H1 (cell line): ENCODE data around the gene GRK6. TPM values are rescaled to one million over a fixed set of nuclear protein-coding genes. Genes with fewer than 3 reads are reported as not detected.

Source experiments
- CTCF ChIA-PET: fragments of 300-600 bp; sonication (Branson Sonifier 250); formaldehyde crosslinking; loops from one replicate; lab custom pipeline; 2021; ENCODE audit not compliant: partially characterized antibody; lab: Charles Lee
- POLR2A ChIA-PET: fragments of 300-600 bp; sonication (Branson Sonifier 250); formaldehyde crosslinking; loops from one replicate; lab custom pipeline; 2021; ENCODE audit warnings: inconsistent platforms; ENCODE audit not compliant: partially characterized antibody; lab: Charles Lee
- DNase-seq, 2 experiments: peaks; one replicate each; pipeline versions ENCODE4 v3.0.0 to v3.0.0-alpha.2; 2010 to 2022; ENCODE audit warnings: low spot score in 2 of 2, low read depth in 1 of 2, mixed read lengths in 1 of 2
- FAIRE-seq: peaks from 2 replicates; lab custom pipeline; 2011; peaks lifted over from hg19 to GRCh38; lab: Jason Lieb, UNC
- H2AFZ ChIP-seq: 2 replicates; pipeline ENCODE4 v1.8.1; 2012; ENCODE audit warnings: low read length, inconsistent platforms
- H2AK5ac ChIP-seq: 2 replicates; pipeline ENCODE4 v1.6.1; 2013; ENCODE audit warnings: low read depth, low read length
- H2BK120ac ChIP-seq: replicated peaks from 2 replicates; pipeline ENCODE3; 2013; ENCODE audit warnings: low read depth, low read length, inconsistent platforms
- H2BK12ac ChIP-seq: 2 replicates; pipeline ENCODE4 v1.6.1; 2013; ENCODE audit warnings: low read depth, low read length
- H2BK15ac ChIP-seq: 2 replicates; pipeline ENCODE4 v1.6.1; 2013; ENCODE audit warnings: low read length
- H2BK20ac ChIP-seq: 2 replicates; pipeline ENCODE4 v1.6.1; 2013; ENCODE audit warnings: low read length
- H2BK5ac ChIP-seq: 2 replicates; pipeline ENCODE4 v1.6.1; 2013; ENCODE audit warnings: low read depth, low read length
- H3K14ac ChIP-seq: 2 replicates; pipeline ENCODE4 v1.6.1; 2013; ENCODE audit warnings: inconsistent platforms; ENCODE audit not compliant: insufficient read length
- H3K18ac ChIP-seq: 2 replicates; pipeline ENCODE4 v1.6.1; 2013; ENCODE audit warnings: low read length; ENCODE audit errors: extremely low read depth
- H3K23ac ChIP-seq: 2 replicates; pipeline ENCODE4 v1.6.1; 2013; ENCODE audit warnings: inconsistent platforms; ENCODE audit not compliant: insufficient read length
- H3K23me2 ChIP-seq: 2 replicates; pipeline ENCODE4 v1.6.1; 2013; ENCODE audit warnings: low read depth, low read length
- H3K27ac ChIP-seq: 2 replicates; pipeline ENCODE4 v1.6.1; 2011; ENCODE audit warnings: low read depth, low read length, inconsistent platforms
- H3K27me3 ChIP-seq, 4 experiments: replicated peaks in 1 of 4; 1 replicate in 1 of 4; 2 replicates in 3 of 4; pipeline versions ENCODE4 v1.6.1 to v1.8.1; 2011 to 2013; ENCODE audit warnings: low read length in 3 of 4, mild to moderate bottlenecking in 3 of 4, inconsistent platforms in 2 of 4, mixed read lengths in 2 of 4, moderate library complexity in 1 of 4; ENCODE audit not compliant: control insufficient read depth in 3 of 4, insufficient read depth in 3 of 4; ENCODE audit errors: extremely low read depth in 1 of 4
- H3K36me3 ChIP-seq, 4 experiments: 2 replicates each; pipeline versions ENCODE4 v1.6.1 to v1.8.1; 2011 to 2013; ENCODE audit warnings: mild to moderate bottlenecking in 4 of 4, low read length in 3 of 4, moderate library complexity in 2 of 4, control low read depth in 1 of 4, inconsistent platforms in 1 of 4; ENCODE audit not compliant: insufficient read depth in 4 of 4, control insufficient read depth in 2 of 4
- H3K4ac ChIP-seq: replicated peaks from 2 replicates; pipeline ENCODE3; 2013; ENCODE audit warnings: low read length, low read depth, mixed read lengths, inconsistent platforms; ENCODE audit not compliant: insufficient read length
- H3K4me1 ChIP-seq, 4 experiments: replicated peaks in 1 of 4; 1 replicate in 1 of 4; 2 replicates in 3 of 4; pipeline versions ENCODE4 v1.6.1 to v1.8.1; 2011 to 2013; ENCODE audit warnings: low read length in 3 of 4, inconsistent platforms in 2 of 4, mixed read lengths in 1 of 4; ENCODE audit not compliant: insufficient read depth in 4 of 4, control insufficient read depth in 3 of 4
- H3K4me2 ChIP-seq, 2 experiments: 2 replicates each; pipeline versions ENCODE4 v1.6.1 to v1.8.1; 2011 to 2013; ENCODE audit warnings: low read depth in 2 of 2, low read length in 2 of 2, control low read depth in 1 of 2, inconsistent platforms in 1 of 2, mild to moderate bottlenecking in 1 of 2; ENCODE audit not compliant: insufficient read depth in 1 of 2
- H3K4me3 ChIP-seq, 4 experiments: fragments of 200-600, 300-600 bp in 1 of 4; sonication (generic), shearing (Covaris generic), sonication (Bioruptor Twin) in 1 of 4; 2 replicates each; pipeline versions ENCODE4 v1.5.1 to v1.8.1; 2011 to 2016; ENCODE audit warnings: low read length in 4 of 4, low read depth in 3 of 4, control low read depth in 2 of 4, inconsistent platforms in 2 of 4, mild to moderate bottlenecking in 2 of 4, mixed read lengths in 1 of 4, moderate library complexity in 1 of 4; ENCODE audit not compliant: insufficient read depth in 2 of 4; ENCODE audit errors: extremely low read depth in 1 of 4
- H3K56ac ChIP-seq: replicated peaks from 2 replicates; pipeline ENCODE3; 2013; ENCODE audit warnings: low read depth, mild to moderate bottlenecking, mixed read lengths, low read length, inconsistent platforms; ENCODE audit not compliant: insufficient read length
- H3K79me1 ChIP-seq: 2 replicates; pipeline ENCODE4 v1.6.1; 2013; ENCODE audit warnings: low read depth, low read length, control low read depth
- H3K79me2 ChIP-seq, 2 experiments: 2 replicates each; pipeline versions ENCODE4 v1.6.1 to v1.8.1; 2012 to 2013; ENCODE audit warnings: low read length in 2 of 2, mild to moderate bottlenecking in 2 of 2, inconsistent platforms in 1 of 2; ENCODE audit not compliant: insufficient read depth in 2 of 2, control insufficient read depth in 1 of 2
- H3K9ac ChIP-seq, 4 experiments: replicated peaks in 1 of 4; 1 replicate in 1 of 4; 2 replicates in 3 of 4; pipeline versions ENCODE4 v1.6.1 to v1.8.1; 2011 to 2013; ENCODE audit warnings: low read depth in 3 of 4, low read length in 3 of 4, control low read depth in 2 of 4, mild to moderate bottlenecking in 2 of 4, moderate library complexity in 2 of 4, inconsistent platforms in 1 of 4; ENCODE audit errors: extremely low read depth in 1 of 4
- H3K9me3 ChIP-seq, 2 experiments: 2 replicates each; pipeline versions ENCODE4 v1.6.1 to v1.8.1; 2012 to 2013; ENCODE audit warnings: mild to moderate bottlenecking in 2 of 2, moderate library complexity in 2 of 2, control low read depth in 1 of 2, inconsistent platforms in 1 of 2, low read depth in 1 of 2, low read length in 1 of 2, mixed read lengths in 1 of 2; ENCODE audit not compliant: insufficient read depth in 2 of 2
- H4K20me1 ChIP-seq, 2 experiments: replicated peaks in 1 of 2; 2 replicates each; pipeline versions ENCODE3 to v1.8.1; 2011 to 2013; ENCODE audit warnings: inconsistent platforms in 2 of 2, low read length in 2 of 2, mild to moderate bottlenecking in 1 of 2; ENCODE audit not compliant: insufficient read depth in 2 of 2, control insufficient read depth in 1 of 2
- H4K5ac ChIP-seq: 2 replicates; pipeline ENCODE4 v1.6.1; 2013; ENCODE audit warnings: low read length, low read depth, mixed read lengths, inconsistent platforms; ENCODE audit not compliant: insufficient read length
- H4K8ac ChIP-seq: 2 replicates; pipeline ENCODE4 v1.8.0; 2013; ENCODE audit warnings: mild to moderate bottlenecking, moderate library complexity, low read length, inconsistent platforms; ENCODE audit not compliant: insufficient read depth; ENCODE audit errors: extremely low read depth
- H4K91ac ChIP-seq: replicated peaks from 2 replicates; pipeline ENCODE3; 2013; ENCODE audit warnings: low read length, mixed read lengths, inconsistent platforms; ENCODE audit not compliant: insufficient read length
- BACH1 ChIP-seq: IDR thresholded peaks from 2 replicates; pipeline ENCODE4 v1.6.1; 2012; ENCODE audit warnings: low read length, improper control_type of control experiment
- CBX8 ChIP-seq: fragments of 300-800, 300-1000 bp; sonication (generic); IDR thresholded peaks from 2 replicates; pipeline ENCODE4 v1.7.1; 2016; ENCODE audit warnings: low read depth, low read length, borderline replicate concordance
- NANOG ChIP-seq: IDR thresholded peaks from 2 replicates; pipeline ENCODE4 v1.6.1; 2011; ENCODE audit warnings: low read length, low read depth, mild to moderate bottlenecking, inconsistent platforms; ENCODE audit not compliant: insufficient read depth, poor library complexity, severe bottlenecking
- RFX5 ChIP-seq: IDR thresholded peaks from 2 replicates; pipeline ENCODE4 v1.6.1; 2011; ENCODE audit warnings: low read depth, low read length, improper control_type of control experiment, borderline replicate concordance
- SAP30 ChIP-seq: fragments of 300-600 bp; sonication (generic); IDR thresholded peaks from 2 replicates; pipeline ENCODE4 v1.7.1; 2012; ENCODE audit warnings: low read length, moderate library complexity, mild to moderate bottlenecking, inconsistent platforms; ENCODE audit not compliant: insufficient read depth, insufficient replicate concordance
- TCF12 ChIP-seq: IDR thresholded peaks from 2 replicates; pipeline ENCODE4 v1.6.1; 2011; ENCODE audit warnings: low read depth, mild to moderate bottlenecking, low read length
- WGBS, 2 experiments: shearing (Covaris generic) in 1 of 2; methylation state at CpG; one replicate each; pipeline versions ENCODE4 v1.1.6 to v1.1.7; 2013 to 2015; ENCODE audit warnings: low lambda C conversion rate in 2 of 2, mixed read lengths in 2 of 2, inconsistent platforms in 1 of 2, low coverage in 1 of 2, missing lambda C conversion rate in 1 of 2; ENCODE audit not compliant: insufficient replicate concordance in 2 of 2, insufficient coverage in 1 of 2, insufficient read length in 1 of 2; ENCODE audit errors: extremely low coverage in 1 of 2, missing lambda C conversion rate in 1 of 2; 5-methylcytosine and 5-hydroxymethylcytosine counted together
- polyA plus RNA-seq, 7 experiments: library from polyadenylated mRNA; depleted of rRNA in 3 of 7; stranded (reverse) in 5 of 7; unstranded in 2 of 7; fragments of >200 nt in 5 of 7; fragments of 200-250 nt in 2 of 7; gene quantifications; 1 replicate in 5 of 7; 2 replicates in 1 of 7; 4 replicates in 1 of 7; pipeline versions ENCODE4 v1.2.1 to v1.2.3, GENCODE V29; 2011 to 2013; ENCODE audit warnings: missing spikeins in 2 of 7, mixed read lengths in 2 of 7
- total RNA-seq: library from RNA; stranded (reverse); fragmentation: NEBNext Ultra II Directional; extraction: Animal tissue kit (Norgen Biotek cat#: 25700); gene quantifications from 2 replicates; pipeline ENCODE4 v1.2.1, GENCODE V29; 2021

Gene GRK6
- total and polyA plus RNA-seq, 2 of the 8 experiments (the other 6 are each of a cell fraction or from before 2014, with no cell fraction given) = 31.8 to 57.8 TPM

DNA sequence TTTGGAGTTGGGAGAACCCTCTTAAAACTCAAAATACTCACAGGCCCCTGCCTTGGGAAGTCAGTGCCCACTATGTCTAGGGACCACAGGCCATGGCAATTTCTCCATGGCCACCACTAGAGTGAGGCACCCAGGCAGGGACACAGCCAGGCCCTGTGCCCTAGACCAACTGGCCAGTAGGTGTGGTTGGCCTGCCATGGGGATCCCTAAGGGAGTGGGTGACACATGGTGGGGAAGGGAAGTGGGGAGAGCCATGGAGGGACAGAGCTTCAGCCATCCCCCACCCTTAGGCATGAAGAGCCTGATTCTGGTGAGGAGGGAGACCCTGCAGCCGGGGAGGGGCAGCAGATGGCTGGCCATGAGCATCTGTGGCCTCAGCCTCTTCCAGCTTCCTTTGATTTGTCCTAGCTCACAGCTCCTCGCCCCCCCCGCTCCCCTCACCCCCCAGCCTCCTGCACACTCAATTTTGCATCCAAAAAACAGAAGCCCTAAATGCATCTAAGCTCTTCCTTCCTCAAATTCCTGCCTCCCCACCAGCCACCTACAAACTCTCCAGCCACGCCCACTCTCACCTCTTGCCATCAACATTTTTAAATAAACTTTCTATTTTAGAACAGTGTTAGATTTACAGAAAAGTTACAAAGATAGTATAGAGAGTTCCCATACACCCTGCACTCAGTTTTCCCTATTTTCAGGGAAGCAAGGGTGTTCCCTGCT lies 48.5 kb downstream of the GRK6 start:
- Histone ChIP-seq H4K91ac (no peak overlapping the region), H2AFZ (no peak overlapping the region), H3K27me3 (no peaks in the 10 kb centered on the region), H3K79me2 (peaks cover 14 to 27% of the 10 kb centered on the region in 2 experiments), H3K23me2 (peaks cover 3% of the 10 kb centered on the region), H3K4me3 (no peak overlapping the region), H3K36me3 (peaks cover 3 to 18% (median 6%) of the 10 kb centered on the region in 4 experiments; a peak in 5 of 8 replicates), H3K4me2 (no peak overlapping the region; a peak in 1 of 4 replicates), H3K14ac (no peak overlapping the region), H2BK15ac (0 out of 2 replicates have a peak overlapping the region, but pooled peaks have one; percentile 81), H4K8ac (no peak overlapping the region), H3K4me1 (peaks cover 11 to 40% (median 33%) of the 10 kb centered on the region in 4 experiments), H2BK12ac (peak overlapping the region; percentile 87; the same call in 1 of the 2 replicates), H2AK5ac (peak overlapping the region; percentile 88; the same call in 1 of the 2 replicates), H3K9me3 (no peaks in the 10 kb centered on the region), H3K9ac (no peak overlapping the region), H3K56ac (no peak overlapping the region), H3K79me1 (peaks cover 12% of the 10 kb centered on the region), H4K20me1 (peaks cover 13 to 20% of the 10 kb centered on the region in 2 experiments), H4K5ac (no peak overlapping the region), H3K27ac (no peak overlapping the region), H3K23ac (no peak overlapping the region), H2BK120ac (no peak overlapping the region), H3K4ac (no peak overlapping the region), H2BK20ac (peak overlapping the region; percentile 48; the same call in 1 of the 2 replicates), H2BK5ac (no peak overlapping the region), H3K18ac (peak overlapping the region; percentile 60)
- DNase-seq (no peak), FAIRE-seq (no peak)
- ChIA-PET POLR2A (interaction anchor here (0.6 to 67.5 kb wide), 3 partner anchors 5 to 45 kb away, joined by 3 to 3349 read pairs (median 3349); partner anchors contain the start of genes DBN1, DOK3, PDLIM7 and PRR7), CTCF (interaction anchor here (0.7 to 10.4 kb wide), 7 partner anchors 16 to 165 kb away, joined by 3 to 162 read pairs (median 7); partner anchors contain the start of gene PDLIM7)
- TF ChIP-seq CBX8 (no peak), RFX5 (no peak), NANOG (no peak), SAP30 (no peak), TCF12 (no peak), BACH1 (no peak)
- 88% methylated on average over 2 of the region's 4 CpGs; no CpG with 5 or more reads in 1 of the 2 experiments for WGBS, 2 experiments
